Breast epithelium (tissue), 4 donors: Measurements from ENCODE around the gene RABEP1. TPM values are rescaled to one million over a fixed set of nuclear protein-coding genes. Genes with fewer than 3 reads are reported as not detected.
"Not testable (repeated sequence)": the region's sequence is repeated elsewhere in the genome, so short reads cannot be mapped to it uniquely, and the experiment has no call there.

Experiments used
- DNase-seq, 2 donors: peaks; one replicate each; pipeline ENCODE4 v3.0.0-alpha.2; 2019; ENCODE audit warnings: low spot score in 2 of 2
- H3K27ac ChIP-seq, 2 donors: fragments of 200-600 bp; sonication (generic) in 1 of 2; one replicate each; pipeline ENCODE4 v1.5.1; 2016 to 2019; ENCODE audit warnings: mild to moderate bottlenecking in 1 of 2
- H3K27me3 ChIP-seq, 2 donors: fragments of 200-600 bp; sonication (generic) in 1 of 2; one replicate each; pipeline versions ENCODE4 v1.5.1 to v1.6.0; 2017 to 2019; ENCODE audit warnings: control low read depth in 1 of 2, mild to moderate bottlenecking in 1 of 2
- H3K36me3 ChIP-seq: fragments of 200-600 bp; one replicate; pipeline ENCODE4 v1.5.1; 2019
- H3K4me1 ChIP-seq, 2 donors: fragments of 200-600 bp; sonication (generic); one replicate each; pipeline ENCODE4 v1.5.1; 2016 to 2019; ENCODE audit warnings: control low read depth in 1 of 2
- H3K4me3 ChIP-seq, 3 donors: fragments of 200-600 bp; sonication (generic); 1 replicate in 2 of 3; 2 replicates in 1 of 3; pipeline ENCODE4 v1.5.1; 2016 to 2019; ENCODE audit warnings: mild to moderate bottlenecking in 3 of 3, moderate library complexity in 2 of 3
- H3K9me3 ChIP-seq, 2 donors: fragments of 200-600 bp; sonication (generic) in 1 of 2; one replicate each; pipeline ENCODE4 v1.5.1; 2016 to 2019; ENCODE audit warnings: control low read depth in 1 of 2
- POLR2A ChIP-seq: fragments of 450-650 bp; IDR thresholded peaks from one replicate; pipeline ENCODE4 v1.6.1; 2016; ENCODE audit warnings: antibody characterized with exemption, mild to moderate bottlenecking, moderate library complexity
- POLR2AphosphoS5 ChIP-seq, 3 donors: sonication (generic); formaldehyde crosslinking; IDR thresholded peaks; one replicate each; pipeline ENCODE4 v1.6.1; 2017; ENCODE audit warnings: antibody characterized with exemption in 3 of 3
- intact Hi-C: fragments of 100-400 bp; cut with DNase I; formaldehyde crosslinking; loops from one replicate; pipeline ENCODE4 v1.15.1; 2023; ENCODE audit warnings: low total_unique reads
- total RNA-seq, 3 donors: library from RNA; depleted of rRNA; stranded (reverse); fragments of >200 nt; gene quantifications; one replicate each; pipeline ENCODE4 v1.1.0, GENCODE V29; 2016
- TF ChIP-seq, protein P1 (sequence below), 3 donors: fragments of 450-650 bp; IDR thresholded peaks; one replicate each; pipeline ENCODE4 v1.5.1; 2016 to 2017; ENCODE audit warnings: antibody characterized with exemption in 3 of 3, mild to moderate bottlenecking in 3 of 3, moderate library complexity in 3 of 3

The RABEP1 gene
- total RNA-seq, 3 donors from 2014 or later = 50.4 to 88.7 (median 73.7) TPM

DNA sequence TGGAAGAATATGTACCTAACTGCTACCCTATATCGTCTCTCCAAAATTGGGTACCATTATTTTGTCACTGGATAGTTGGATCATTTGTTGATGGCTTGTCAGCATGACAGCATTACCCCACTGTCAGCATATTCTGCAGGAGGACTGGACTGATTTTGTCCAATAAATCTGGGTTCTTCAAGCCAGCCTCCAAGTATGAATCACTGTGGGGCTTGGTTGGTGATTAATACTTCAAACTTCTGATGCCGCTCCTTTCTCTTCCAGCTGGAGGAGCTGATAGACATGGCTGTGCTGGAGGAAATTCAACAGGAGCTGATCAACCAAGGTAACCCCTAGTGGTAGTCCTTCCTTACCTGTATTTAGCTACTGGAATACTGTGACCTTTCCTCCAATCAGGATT is 140.4 kb downstream of the RABEP1 start:
- intact Hi-C loops = no loop called here
- TF ChIP-seq POLR2A (no peak), POLR2AphosphoS5 (IDR thresholded peaks at IDR 0.05) (no peak)
- TF ChIP-seq, protein P1, sequence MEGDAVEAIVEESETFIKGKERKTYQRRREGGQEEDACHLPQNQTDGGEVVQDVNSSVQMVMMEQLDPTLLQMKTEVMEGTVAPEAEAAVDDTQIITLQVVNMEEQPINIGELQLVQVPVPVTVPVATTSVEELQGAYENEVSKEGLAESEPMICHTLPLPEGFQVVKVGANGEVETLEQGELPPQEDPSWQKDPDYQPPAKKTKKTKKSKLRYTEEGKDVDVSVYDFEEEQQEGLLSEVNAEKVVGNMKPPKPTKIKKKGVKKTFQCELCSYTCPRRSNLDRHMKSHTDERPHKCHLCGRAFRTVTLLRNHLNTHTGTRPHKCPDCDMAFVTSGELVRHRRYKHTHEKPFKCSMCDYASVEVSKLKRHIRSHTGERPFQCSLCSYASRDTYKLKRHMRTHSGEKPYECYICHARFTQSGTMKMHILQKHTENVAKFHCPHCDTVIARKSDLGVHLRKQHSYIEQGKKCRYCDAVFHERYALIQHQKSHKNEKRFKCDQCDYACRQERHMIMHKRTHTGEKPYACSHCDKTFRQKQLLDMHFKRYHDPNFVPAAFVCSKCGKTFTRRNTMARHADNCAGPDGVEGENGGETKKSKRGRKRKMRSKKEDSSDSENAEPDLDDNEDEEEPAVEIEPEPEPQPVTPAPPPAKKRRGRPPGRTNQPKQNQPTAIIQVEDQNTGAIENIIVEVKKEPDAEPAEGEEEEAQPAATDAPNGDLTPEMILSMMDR (IDR thresholded peaks at IDR 0.05) = no peak
- Histone ChIP-seq H3K4me3 (no peak overlapping the region), H3K27ac (no peak overlapping the region), H3K27me3 (no peaks in the 10 kb centered on the region), H3K4me1 (peaks cover 0 to 20% of the 10 kb centered on the region in 2 donors), H3K36me3 (peaks cover 6% of the 10 kb centered on the region), H3K9me3 (no peaks in the 10 kb centered on the region)
- DNase-seq = no peak

DNA sequence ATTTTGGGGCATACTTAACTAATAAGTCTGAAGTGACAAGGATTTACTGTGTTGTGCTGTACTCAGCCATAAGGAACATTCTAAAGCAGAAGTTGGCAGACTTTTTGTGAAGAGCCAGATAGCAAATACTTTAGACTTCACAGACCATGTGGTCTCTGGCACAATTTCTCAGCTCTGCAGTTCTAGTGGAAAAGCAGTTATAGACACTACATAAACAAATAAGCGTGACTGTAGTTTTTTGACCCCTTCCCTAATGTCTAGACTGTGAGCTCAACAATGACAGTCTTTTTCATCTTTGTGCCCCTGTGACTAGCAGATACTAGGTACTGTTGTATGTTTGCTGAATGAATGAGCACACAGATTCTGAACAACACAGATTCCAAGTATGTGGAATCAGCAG is 142.8 kb downstream of the RABEP1 start:
- H3K9me3 ChIP-seq = no peaks in the 10 kb centered on the region
- no peak overlapping the region for H3K4me3 ChIP-seq
- peaks cover 6% of the 10 kb centered on the region for H3K36me3 ChIP-seq
- intact Hi-C loops = no loop called here
- H3K27me3 ChIP-seq = no peaks in the 10 kb centered on the region
- DNase-seq = no peak
- TF ChIP-seq POLR2AphosphoS5 (IDR thresholded peaks at IDR 0.05) (no peak), POLR2A (no peak)
- TF ChIP-seq, protein P1 (IDR thresholded peaks at IDR 0.05) = no peak
- no peak overlapping the region for H3K27ac ChIP-seq
- peaks cover 0 to 9% of the 10 kb centered on the region in 2 donors for H3K4me1 ChIP-seq

DNA sequence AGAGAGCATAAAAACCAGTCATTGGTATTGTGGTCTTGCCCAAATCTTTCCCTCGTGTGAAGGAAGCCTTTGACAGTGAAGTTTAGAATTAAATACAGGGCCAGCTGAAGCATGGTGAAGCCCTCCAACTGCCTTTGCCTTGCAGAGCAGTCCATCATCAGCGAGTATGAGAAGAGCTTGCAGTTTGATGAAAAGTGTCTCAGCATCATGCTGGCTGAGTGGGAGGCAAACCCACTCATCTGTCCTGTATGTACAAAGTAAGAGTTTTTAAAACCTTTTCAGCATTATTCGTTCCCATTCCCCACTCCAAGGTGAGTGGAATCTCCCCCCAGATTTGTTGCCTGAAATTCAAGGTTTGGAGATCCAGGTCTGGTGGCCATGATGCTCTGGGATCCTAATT is 143.7 kb downstream of the RABEP1 start:
- no peak for DNase-seq
- H3K27me3 ChIP-seq = no peaks in the 10 kb centered on the region
- no peak overlapping the region for H3K4me3 ChIP-seq
- peaks cover 0 to 6% of the 10 kb centered on the region in 2 donors for H3K4me1 ChIP-seq
- H3K9me3 ChIP-seq = no peaks in the 10 kb centered on the region
- intact Hi-C loops = no loop called here
- TF ChIP-seq, protein P1 (IDR thresholded peaks at IDR 0.05) = no peak
- TF ChIP-seq POLR2A (no peak), POLR2AphosphoS5 (IDR thresholded peaks at IDR 0.05) (no peak)
- peaks cover 6% of the 10 kb centered on the region for H3K36me3 ChIP-seq
- H3K27ac ChIP-seq = no peak overlapping the region

DNA sequence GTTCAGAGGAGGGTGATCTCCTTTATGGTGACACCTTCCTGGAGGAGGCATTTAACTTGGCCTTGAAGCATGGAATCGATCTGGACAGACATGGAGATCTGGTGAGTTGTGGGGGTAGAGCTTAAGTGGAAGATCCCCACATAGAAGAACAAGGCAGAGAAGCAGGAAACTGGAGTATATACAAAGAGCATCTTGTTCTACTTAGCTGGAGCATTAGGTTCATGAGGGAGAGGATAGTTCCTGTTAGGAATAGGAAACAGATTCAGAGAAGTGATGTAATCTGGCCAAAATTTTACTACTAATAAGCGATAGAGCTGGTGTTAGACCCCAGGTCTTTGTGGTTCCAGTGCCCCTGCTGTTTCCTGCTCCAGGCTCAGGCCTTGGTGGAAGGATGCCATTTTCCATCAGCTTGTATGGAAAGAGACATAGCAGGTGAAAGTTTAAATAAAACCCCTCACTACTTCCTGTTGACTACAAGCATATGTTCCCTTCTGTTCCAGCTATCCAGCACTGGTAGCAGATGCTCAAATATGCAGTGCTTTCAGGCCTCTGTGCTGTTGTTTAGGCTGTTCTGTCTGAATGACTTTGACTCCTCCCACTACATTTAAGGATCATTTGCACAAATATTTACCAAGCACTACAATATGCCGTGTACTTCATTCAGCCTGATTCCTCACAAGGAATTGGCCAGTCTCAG is 147.3 kb downstream of the RABEP1 start:
- DNase-seq = no peak
- Histone ChIP-seq H3K27me3 (no peaks in the 10 kb centered on the region), H3K9me3 (no peaks in the 10 kb centered on the region), H3K36me3 (peaks cover 6% of the 10 kb centered on the region), H3K4me3 (no peak overlapping the region), H3K4me1 (no peaks in the 10 kb centered on the region), H3K27ac (peak overlapping the region; percentile 9 to 38)
- intact Hi-C loops = no loop called here
- TF ChIP-seq POLR2AphosphoS5 (IDR thresholded peaks at IDR 0.05) = no peak
- TF ChIP-seq, protein P1 (IDR thresholded peaks at IDR 0.05) = no peak
- TF ChIP-seq POLR2A = no peak

DNA sequence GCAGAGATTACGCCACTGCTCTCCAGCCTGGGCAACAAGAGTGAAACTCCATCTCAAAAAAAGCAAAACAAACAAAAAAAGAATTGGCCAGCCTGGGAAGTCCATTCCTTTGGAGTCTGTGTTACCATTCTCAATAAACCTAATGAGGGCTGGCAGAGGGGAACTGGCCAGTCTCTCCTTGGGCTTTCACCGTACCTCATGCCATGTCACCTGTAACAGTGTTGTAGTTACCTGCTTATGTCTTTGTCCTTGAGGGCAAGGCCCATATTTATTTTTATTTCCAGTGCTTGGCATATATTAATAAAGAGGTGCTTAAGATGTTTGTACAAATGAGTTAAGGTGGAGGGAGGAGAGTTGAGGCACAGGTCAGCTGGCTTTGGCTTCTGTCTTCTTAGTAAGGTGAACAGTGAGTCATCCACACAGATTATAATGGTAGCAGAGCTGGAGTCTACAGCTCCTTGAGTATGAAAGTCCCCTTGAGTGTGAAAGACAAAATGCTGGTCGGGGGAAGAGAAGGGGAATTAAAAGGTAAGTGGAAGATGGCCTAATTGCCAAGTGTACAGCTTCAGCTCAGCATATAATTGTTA is 148.4 kb downstream of the RABEP1 start:
- Histone ChIP-seq H3K4me3 (no peak overlapping the region), H3K4me1 (no peaks in the 10 kb centered on the region), H3K36me3 (peaks cover 6% of the 10 kb centered on the region), H3K27ac (no peak overlapping the region), H3K9me3 (no peaks in the 10 kb centered on the region), H3K27me3 (no peaks in the 10 kb centered on the region)
- TF ChIP-seq, protein P1 (IDR thresholded peaks at IDR 0.05) = no peak
- TF ChIP-seq POLR2AphosphoS5 (IDR thresholded peaks at IDR 0.05) (no peak), POLR2A (no peak)
- intact Hi-C loops = loop anchor here (10.0 kb wide), 1 partner anchor 1606 kb away; no protein-coding TSS in a partner anchor
- no peak for DNase-seq

DNA sequence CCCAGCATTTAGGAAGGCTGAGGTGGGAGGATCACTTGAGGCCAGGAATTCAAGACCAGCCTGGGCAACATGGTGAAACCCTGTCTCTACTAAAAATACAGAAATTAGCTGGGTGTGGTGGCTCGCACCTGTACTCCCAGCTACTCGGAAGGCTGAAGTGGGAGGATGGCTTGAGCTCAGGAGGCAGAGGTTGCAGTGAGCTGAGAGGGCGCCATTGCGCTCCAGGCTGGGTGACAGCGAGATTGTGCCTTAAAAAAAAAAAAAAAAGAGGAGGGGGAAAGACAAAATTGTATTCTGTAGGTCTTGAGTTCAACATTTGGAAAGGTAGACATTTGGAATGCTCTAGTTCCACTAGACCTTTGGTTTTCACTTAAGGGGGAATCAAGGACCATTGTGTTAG is 149.2 kb downstream of the RABEP1 start:
- H3K27me3 ChIP-seq, H3K4me1 ChIP-seq, H3K9me3 ChIP-seq, H3K27ac ChIP-seq, H3K4me3 ChIP-seq, H3K36me3 ChIP-seq, DNase-seq: not testable (repeated sequence)
- intact Hi-C loops = loop anchor here (10.0 kb wide), 1 partner anchor 1606 kb away; no protein-coding TSS in a partner anchor
